ENCODE data around the gene TTC16.

TTC16 gene

DNA sequence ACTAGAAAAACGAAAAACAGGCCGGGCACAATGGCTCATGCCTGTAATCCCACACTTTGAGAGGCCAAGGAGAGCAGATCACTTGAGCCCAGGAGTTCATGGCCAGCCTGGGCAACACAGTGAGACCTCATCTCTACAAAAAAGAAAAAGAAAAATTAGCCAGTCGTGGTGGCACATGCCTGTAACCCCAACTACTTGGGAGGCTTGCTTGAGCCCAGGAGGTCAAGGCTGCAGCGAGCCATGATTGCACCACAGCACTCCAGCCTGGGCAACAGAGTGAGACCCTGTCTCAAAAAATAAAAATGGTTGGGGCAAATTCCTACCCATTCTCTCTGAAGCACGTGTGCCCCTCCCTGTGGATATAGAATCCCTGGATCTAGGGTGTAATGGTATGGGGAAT, 17.5 kb upstream of the TTC16 start:
- no peak for DNase-seq
- no peaks in the 10 kb centered on the region for H3K27me3 ChIP-seq (replicated peaks in 2 of 5; ENCODE audit: control insufficient read depth in 4 of 5, insufficient read depth in 5 of 5, low read length in 4 of 5)
- CTCF ChIA-PET: no interaction called here
- H3K4me1 ChIP-seq (ENCODE audit: control extremely low read depth in 1 of 4, control insufficient read depth in 4 of 4, insufficient read depth in 4 of 4, low read length in 3 of 4): peaks cover 0 to 6% (median 5%) of the 10 kb centered on the region in 4 experiments
- H3K36me3 ChIP-seq (ENCODE audit: control insufficient read depth in 4 of 4, insufficient read depth in 4 of 4, low read length in 3 of 4): no peaks in the 10 kb centered on the region
- POLR2A ChIA-PET: no interaction called here
- H3K27ac ChIP-seq (ENCODE audit: insufficient read depth in 1 of 2, low read depth in 1 of 2, low read length in 2 of 2, poor library complexity in 1 of 2, severe bottlenecking in 2 of 2): peak overlapping the region in 1 of 2 experiments; percentile 34
- 93% methylated on average over 3 of the region's 5 CpGs for WGBS (ENCODE audit: insufficient coverage)
- no peaks in the 10 kb centered on the region for H3K9me3 ChIP-seq (ENCODE audit: control extremely low read depth in 1 of 5, control insufficient read depth in 4 of 5, insufficient read depth in 2 of 5, low read depth in 1 of 5, low read length in 4 of 5)
- H3K4me3 ChIP-seq (ENCODE audit: control insufficient read depth in 1 of 7, extremely low read depth in 1 of 7, insufficient read depth in 4 of 7, low read depth in 2 of 7, low read length in 6 of 7): no peak overlapping the region

GRCh38 chr9:127698985-127699670, 16.8 kb upstream of the TTC16 start:
- whole genome bisulfite sequencing (ENCODE audit: insufficient coverage): 11% methylated on average over 35 of the region's 41 CpGs
- Histone ChIP-seq H3K27me3 (replicated peaks in 2 of 5; ENCODE audit: control insufficient read depth in 4 of 5, insufficient read depth in 5 of 5, low read length in 4 of 5) (no peaks in the 10 kb centered on the region), H3K4me3 (ENCODE audit: control insufficient read depth in 1 of 7, extremely low read depth in 1 of 7, insufficient read depth in 4 of 7, low read depth in 2 of 7, low read length in 6 of 7) (peak overlapping the region in 6 of 7 experiments; percentile 28 to 73 (median 50)), H3K27ac (ENCODE audit: insufficient read depth in 1 of 2, low read depth in 1 of 2, low read length in 2 of 2, poor library complexity in 1 of 2, severe bottlenecking in 2 of 2) (peak overlapping the region in 1 of 2 experiments; percentile 50), H3K4me1 (ENCODE audit: control extremely low read depth in 1 of 4, control insufficient read depth in 4 of 4, insufficient read depth in 4 of 4, low read length in 3 of 4) (peaks cover 0 to 6% (median 5%) of the 10 kb centered on the region in 4 experiments), H3K9me3 (ENCODE audit: control extremely low read depth in 1 of 5, control insufficient read depth in 4 of 5, insufficient read depth in 2 of 5, low read depth in 1 of 5, low read length in 4 of 5) (no peaks in the 10 kb centered on the region), H3K36me3 (ENCODE audit: control insufficient read depth in 4 of 4, insufficient read depth in 4 of 4, low read length in 3 of 4) (no peaks in the 10 kb centered on the region)
- POLR2A ChIA-PET: no interaction called here
- CTCF ChIA-PET: no interaction called here
- DNase-seq: peak; percentile 92 to 94 (median 94)

GRCh38 chr9:127700140-127700539, 15.7 kb upstream of the TTC16 start:
- whole genome bisulfite sequencing (ENCODE audit: insufficient coverage): 80% methylated on average over 2 of the region's 2 CpGs
- H3K27me3 ChIP-seq (replicated peaks in 2 of 5; ENCODE audit: control insufficient read depth in 4 of 5, insufficient read depth in 5 of 5, low read length in 4 of 5): no peaks in the 10 kb centered on the region
- POLR2A ChIA-PET: interaction anchor here (0.6 kb wide), 1 partner anchor 9 kb away, joined by 3 read pairs; no protein-coding TSS in a partner anchor
- H3K4me1 ChIP-seq (ENCODE audit: control extremely low read depth in 1 of 4, control insufficient read depth in 4 of 4, insufficient read depth in 4 of 4, low read length in 3 of 4): peaks cover 0 to 6% (median 5%) of the 10 kb centered on the region in 4 experiments
- H3K27ac ChIP-seq (ENCODE audit: insufficient read depth in 1 of 2, low read depth in 1 of 2, low read length in 2 of 2, poor library complexity in 1 of 2, severe bottlenecking in 2 of 2): peak overlapping the region in 1 of 2 experiments; percentile 50
- CTCF ChIA-PET: no interaction called here
- DNase-seq: no peak
- no peaks in the 10 kb centered on the region for H3K9me3 ChIP-seq (ENCODE audit: control extremely low read depth in 1 of 5, control insufficient read depth in 4 of 5, insufficient read depth in 2 of 5, low read depth in 1 of 5, low read length in 4 of 5)
- no peak overlapping the region for H3K4me3 ChIP-seq (ENCODE audit: control insufficient read depth in 1 of 7, extremely low read depth in 1 of 7, insufficient read depth in 4 of 7, low read depth in 2 of 7, low read length in 6 of 7)
- H3K36me3 ChIP-seq (ENCODE audit: control insufficient read depth in 4 of 4, insufficient read depth in 4 of 4, low read length in 3 of 4): no peaks in the 10 kb centered on the region

DNA sequence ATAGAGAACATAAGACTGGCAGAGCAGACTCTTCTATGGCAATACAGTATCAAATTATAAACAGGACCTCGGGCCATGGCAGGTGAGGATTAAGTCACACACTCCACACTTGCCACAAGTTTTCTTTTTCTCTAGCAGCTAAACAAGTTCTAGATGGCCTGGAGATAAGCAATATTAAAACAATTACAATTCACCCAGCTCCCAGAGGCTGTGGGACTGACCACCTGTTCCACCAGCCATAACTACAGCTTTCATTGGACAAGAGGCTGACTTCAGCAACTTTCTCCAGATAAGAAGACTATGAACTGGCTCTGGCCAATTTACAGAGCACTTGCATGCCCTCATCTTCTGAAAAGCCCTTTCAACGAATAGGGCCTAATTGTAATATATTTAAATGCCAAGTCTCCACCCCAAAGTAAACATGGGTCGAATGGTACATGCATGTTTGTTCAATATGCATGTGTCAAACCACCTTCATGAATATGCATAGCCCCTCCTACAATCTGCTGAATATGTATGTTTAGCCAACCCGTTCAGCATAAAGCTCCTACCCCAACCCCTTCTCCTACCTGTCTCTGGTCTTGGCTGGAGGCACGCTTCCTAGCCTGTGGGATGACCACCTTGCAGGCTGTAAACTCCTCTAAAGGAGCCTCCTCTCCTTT, 15.2 kb upstream of the TTC16 start:
- 100% methylated on average over 4 of the region's 5 CpGs for WGBS (ENCODE audit: insufficient coverage)
- Histone ChIP-seq H3K27me3 (replicated peaks in 2 of 5; ENCODE audit: control insufficient read depth in 4 of 5, insufficient read depth in 5 of 5, low read length in 4 of 5) (no peaks in the 10 kb centered on the region), H3K4me3 (ENCODE audit: control insufficient read depth in 1 of 7, extremely low read depth in 1 of 7, insufficient read depth in 4 of 7, low read depth in 2 of 7, low read length in 6 of 7) (no peak overlapping the region), H3K9me3 (ENCODE audit: control extremely low read depth in 1 of 5, control insufficient read depth in 4 of 5, insufficient read depth in 2 of 5, low read depth in 1 of 5, low read length in 4 of 5) (no peaks in the 10 kb centered on the region), H3K4me1 (ENCODE audit: control extremely low read depth in 1 of 4, control insufficient read depth in 4 of 4, insufficient read depth in 4 of 4, low read length in 3 of 4) (peaks cover 0 to 6% (median 5%) of the 10 kb centered on the region in 4 experiments), H3K27ac (ENCODE audit: insufficient read depth in 1 of 2, low read depth in 1 of 2, low read length in 2 of 2, poor library complexity in 1 of 2, severe bottlenecking in 2 of 2) (no peak overlapping the region), H3K36me3 (ENCODE audit: control insufficient read depth in 4 of 4, insufficient read depth in 4 of 4, low read length in 3 of 4) (no peaks in the 10 kb centered on the region)
- POLR2A ChIA-PET: no interaction called here
- CTCF ChIA-PET: interaction anchor here (1.4 kb wide), 1 partner anchor 10 kb away, joined by 3 read pairs; no protein-coding TSS in a partner anchor
- DNase-seq: no peak

DNA sequence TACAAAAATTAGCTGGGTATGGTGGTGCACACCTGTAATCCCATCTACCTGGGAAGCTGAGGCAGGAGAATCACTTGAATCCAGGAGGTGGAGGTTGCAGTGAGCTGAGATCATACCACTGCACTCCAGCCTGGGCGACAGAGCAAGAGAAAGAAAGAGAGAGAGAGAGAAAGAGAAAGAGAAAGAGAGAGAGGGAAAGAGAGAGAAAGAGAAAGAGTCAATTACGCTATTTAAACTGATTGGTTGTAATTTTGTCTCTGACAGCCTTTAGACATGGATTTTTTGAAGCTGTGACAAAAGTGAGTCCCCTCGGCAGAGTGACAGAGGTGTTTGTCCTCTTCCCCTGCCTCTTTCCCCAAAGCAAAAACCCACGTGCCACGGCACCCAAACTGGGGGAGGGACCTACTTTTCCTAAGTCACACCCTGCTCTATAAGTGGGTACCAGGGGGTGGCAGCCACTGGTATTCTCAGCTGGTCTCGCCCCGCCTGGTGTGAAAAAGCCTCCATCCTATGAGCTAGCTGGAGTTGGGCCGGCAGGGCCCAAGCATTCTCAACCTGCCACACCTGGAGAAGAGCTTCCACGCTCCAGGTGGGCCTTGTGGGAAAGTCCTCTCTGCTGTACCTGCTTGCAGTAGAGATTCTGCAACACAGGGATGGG, 12.5 kb upstream of the TTC16 start:
- WGBS (ENCODE audit: insufficient coverage): 88% methylated on average over 7 of the region's 9 CpGs
- DNase-seq: no peak
- Histone ChIP-seq H3K27ac (ENCODE audit: insufficient read depth in 1 of 2, low read depth in 1 of 2, low read length in 2 of 2, poor library complexity in 1 of 2, severe bottlenecking in 2 of 2) (no peak overlapping the region), H3K4me1 (ENCODE audit: control extremely low read depth in 1 of 4, control insufficient read depth in 4 of 4, insufficient read depth in 4 of 4, low read length in 3 of 4) (peaks cover 0 to 17% (median 12%) of the 10 kb centered on the region in 4 experiments), H3K36me3 (ENCODE audit: control insufficient read depth in 4 of 4, insufficient read depth in 4 of 4, low read length in 3 of 4) (no peaks in the 10 kb centered on the region), H3K27me3 (replicated peaks in 2 of 5; ENCODE audit: control insufficient read depth in 4 of 5, insufficient read depth in 5 of 5, low read length in 4 of 5) (no peaks in the 10 kb centered on the region), H3K9me3 (ENCODE audit: control extremely low read depth in 1 of 5, control insufficient read depth in 4 of 5, insufficient read depth in 2 of 5, low read depth in 1 of 5, low read length in 4 of 5) (no peaks in the 10 kb centered on the region), H3K4me3 (ENCODE audit: control insufficient read depth in 1 of 7, extremely low read depth in 1 of 7, insufficient read depth in 4 of 7, low read depth in 2 of 7, low read length in 6 of 7) (no peak overlapping the region)
- ChIA-PET POLR2A (no interaction called here), CTCF (interaction anchor here (1.2 to 2.0 kb wide), 3 partner anchors 12 to 113 kb away, joined by 3 to 4 read pairs (median 3); partner anchors contain the start of genes PTRH1, TOR2A and TTC16)

DNA sequence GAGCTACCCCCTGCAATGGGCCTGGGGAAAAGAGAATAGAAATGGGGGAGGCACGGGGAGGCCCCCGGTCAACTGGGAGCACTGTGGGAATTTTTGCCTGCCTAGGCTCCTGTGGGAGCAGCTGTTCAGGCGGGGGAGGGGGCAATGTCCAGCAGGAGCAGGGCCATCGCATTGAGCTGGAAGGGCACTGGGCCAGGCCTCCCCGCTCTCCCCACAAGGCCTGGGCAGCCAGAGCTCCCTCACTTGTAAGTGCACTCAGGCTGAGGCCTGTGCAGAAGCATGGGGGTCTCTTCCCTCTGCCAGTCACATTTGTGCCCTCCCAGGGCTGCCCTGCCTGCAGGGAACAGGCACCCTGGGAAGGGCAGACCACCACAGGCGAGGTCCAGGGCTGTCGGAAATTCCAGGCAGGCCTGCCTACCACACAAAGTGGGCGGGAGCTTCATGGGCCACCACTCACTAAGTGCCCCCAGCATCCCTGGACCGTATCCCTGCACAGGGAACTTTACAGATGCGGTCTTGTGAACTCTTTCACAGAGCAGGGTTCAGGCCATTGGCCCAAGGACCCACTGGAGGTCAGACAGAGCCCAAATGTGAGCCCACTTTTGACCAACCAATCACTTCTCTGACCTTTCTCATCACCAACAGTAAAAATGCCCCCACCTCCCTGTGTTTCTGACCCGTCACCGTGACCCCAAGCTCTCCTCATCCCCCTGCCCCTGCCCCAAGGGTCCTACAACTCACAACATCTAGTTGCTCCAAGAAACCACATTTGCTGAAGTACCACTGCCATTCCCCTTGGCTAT, 10.1 kb upstream of the TTC16 start:
- Histone ChIP-seq H3K4me1 (ENCODE audit: control extremely low read depth in 1 of 4, control insufficient read depth in 4 of 4, insufficient read depth in 4 of 4, low read length in 3 of 4) (peaks cover 0 to 11% (median 8%) of the 10 kb centered on the region in 4 experiments), H3K9me3 (ENCODE audit: control extremely low read depth in 1 of 5, control insufficient read depth in 4 of 5, insufficient read depth in 2 of 5, low read depth in 1 of 5, low read length in 4 of 5) (peaks cover 0 to 5% (median 0%) of the 10 kb centered on the region in 5 experiments), H3K27ac (ENCODE audit: insufficient read depth in 1 of 2, low read depth in 1 of 2, low read length in 2 of 2, poor library complexity in 1 of 2, severe bottlenecking in 2 of 2) (no peak overlapping the region), H3K4me3 (ENCODE audit: control insufficient read depth in 1 of 7, extremely low read depth in 1 of 7, insufficient read depth in 4 of 7, low read depth in 2 of 7, low read length in 6 of 7) (no peak overlapping the region), H3K27me3 (replicated peaks in 2 of 5; ENCODE audit: control insufficient read depth in 4 of 5, insufficient read depth in 5 of 5, low read length in 4 of 5) (peaks cover 0 to 2% (median 0%) of the 10 kb centered on the region in 5 experiments), H3K36me3 (ENCODE audit: control insufficient read depth in 4 of 4, insufficient read depth in 4 of 4, low read length in 3 of 4) (no peaks in the 10 kb centered on the region)
- ChIA-PET POLR2A (no interaction called here), CTCF (interaction anchor here (0.7 to 1.6 kb wide), 3 partner anchors 8 to 201 kb away, joined by 3 to 5 read pairs (median 3); no protein-coding TSS in a partner anchor)
- WGBS (ENCODE audit: insufficient coverage): 99% methylated on average over 7 of the region's 12 CpGs
- no peak for DNase-seq
